ENCODE data around the gene SMYD3. TPM values are rescaled to one million over a fixed set of nuclear protein-coding genes. Genes with fewer than 3 reads are reported as not detected.

The SMYD3 gene
- total RNA-seq, 1 experiment from 2014 or later, result 25.5 TPM

- H2AK5ac ChIP-seq (ENCODE audit: insufficient read length, low read length), result no peak overlapping the region
- no peak overlapping the region for H2BK5ac ChIP-seq (ENCODE audit: insufficient read length, low read length)
- Mint-ChIP-seq H3K4me3 (no peak overlapping the region), H3K9me3 (no peaks in the 10 kb centered on the region), H3K36me3 (ENCODE audit: insufficient read depth in 1 of 3, low read depth in 3 of 3) (no peaks in the 10 kb centered on the region; a peak in 1 of 7 replicates), H3K27me3 (ENCODE audit: low read depth) (peaks cover 1% of the 10 kb centered on the region), H3K4me1 (peaks cover 9% of the 10 kb centered on the region in 2 experiments), H3K27ac (no peak overlapping the region; a peak in 1 of 7 replicates)
- H4K20me1 ChIP-seq (ENCODE audit: control insufficient read depth, insufficient read depth, insufficient read length), result no peaks in the 10 kb centered on the region
- no peak overlapping the region for H2AFZ ChIP-seq (ENCODE audit: low read length)
- H3K79me2 ChIP-seq (ENCODE audit: insufficient read depth, low read length), result no peaks in the 10 kb centered on the region; the same call in 1 of the 2 replicates
- no peak overlapping the region for H2BK120ac ChIP-seq (ENCODE audit: low read depth, low read length, poor library complexity, severe bottlenecking)
- H3K79me1 ChIP-seq (ENCODE audit: insufficient read depth, low read depth, low read length, poor library complexity, severe bottlenecking), result no peaks in the 10 kb centered on the region
- no peak overlapping the region for H3K18ac ChIP-seq (ENCODE audit: insufficient read length, low read depth, low read length)
- no peak overlapping the region for H3K9ac ChIP-seq (ENCODE audit: extremely low read depth, insufficient read length, low read length)
- H4K8ac ChIP-seq (replicated peaks; ENCODE audit: insufficient read length, low read depth, low read length), result no peak overlapping the region
- H3K56ac ChIP-seq (ENCODE audit: insufficient read length, low read depth, low read length), result no peak overlapping the region
- TF ChIP-seq, protein P1, sequence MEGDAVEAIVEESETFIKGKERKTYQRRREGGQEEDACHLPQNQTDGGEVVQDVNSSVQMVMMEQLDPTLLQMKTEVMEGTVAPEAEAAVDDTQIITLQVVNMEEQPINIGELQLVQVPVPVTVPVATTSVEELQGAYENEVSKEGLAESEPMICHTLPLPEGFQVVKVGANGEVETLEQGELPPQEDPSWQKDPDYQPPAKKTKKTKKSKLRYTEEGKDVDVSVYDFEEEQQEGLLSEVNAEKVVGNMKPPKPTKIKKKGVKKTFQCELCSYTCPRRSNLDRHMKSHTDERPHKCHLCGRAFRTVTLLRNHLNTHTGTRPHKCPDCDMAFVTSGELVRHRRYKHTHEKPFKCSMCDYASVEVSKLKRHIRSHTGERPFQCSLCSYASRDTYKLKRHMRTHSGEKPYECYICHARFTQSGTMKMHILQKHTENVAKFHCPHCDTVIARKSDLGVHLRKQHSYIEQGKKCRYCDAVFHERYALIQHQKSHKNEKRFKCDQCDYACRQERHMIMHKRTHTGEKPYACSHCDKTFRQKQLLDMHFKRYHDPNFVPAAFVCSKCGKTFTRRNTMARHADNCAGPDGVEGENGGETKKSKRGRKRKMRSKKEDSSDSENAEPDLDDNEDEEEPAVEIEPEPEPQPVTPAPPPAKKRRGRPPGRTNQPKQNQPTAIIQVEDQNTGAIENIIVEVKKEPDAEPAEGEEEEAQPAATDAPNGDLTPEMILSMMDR (conservative IDR thresholded peaks at IDR 0.05), result no peak
- H3K27me3 ChIP-seq (ENCODE audit: insufficient read depth, low read length), result no peaks in the 10 kb centered on the region
- peak; percentile 6 for DNase-seq
- H3K14ac ChIP-seq (ENCODE audit: insufficient read depth, low read length), result no peak overlapping the region
- H2BK12ac ChIP-seq (ENCODE audit: insufficient read length, low read depth, low read length), result no peak overlapping the region
- no peak overlapping the region for H3K4me2 ChIP-seq (ENCODE audit: insufficient read depth, insufficient read length, low read length)
- H3T11ph ChIP-seq (ENCODE audit: low read length), result no peak overlapping the region
- H2BK20ac ChIP-seq (ENCODE audit: low read depth, low read length, poor library complexity, severe bottlenecking), result no peak overlapping the region
- no peak overlapping the region for H4K5ac ChIP-seq (ENCODE audit: insufficient read length, low read depth, low read length)
- H3K9me3 ChIP-seq (ENCODE audit: control insufficient read depth, low read depth, low read length), result no peaks in the 10 kb centered on the region
- no peak overlapping the region for H3K23ac ChIP-seq (ENCODE audit: insufficient read length, low read depth, low read length)
- no CpG with 5 or more reads among the region's 7 CpGs for WGBS (ENCODE audit: extremely low coverage, insufficient read length, low lambda C conversion rate)
- H3K27ac ChIP-seq (ENCODE audit: insufficient read length, low read depth, low read length), result no peak overlapping the region
- no peak overlapping the region for H4K91ac ChIP-seq (ENCODE audit: insufficient read length, low read depth, low read length)
- H3K4me1 ChIP-seq (ENCODE audit: insufficient read depth, low read length), result no peaks in the 10 kb centered on the region
- H3K4ac ChIP-seq (ENCODE audit: low read depth, low read length), result no peak overlapping the region
- H3K23me2 ChIP-seq (ENCODE audit: insufficient read length, low read depth, low read length, poor library complexity, severe bottlenecking), result no peaks in the 10 kb centered on the region
- no peak overlapping the region for H2BK15ac ChIP-seq (ENCODE audit: low read depth, low read length)
Observed at GRCh38 chr1:245704765-245705164, 802.3 kb downstream of the SMYD3 start.

All from H9 (cell line).